Heart right ventricle (tissue), 16 donors: ENCODE data around the gene HSPA12A. TPM values are rescaled to one million over a fixed set of nuclear protein-coding genes. Genes with fewer than 3 reads are reported as not detected.

Experiments
- ATAC-seq, 8 donors: fragments of 200-7000 bp; cut with Tn5 transposase; one replicate each; pipeline ENCODE4 v1.9.1; 2020; ENCODE audit warnings: mild to moderate bottlenecking in 8 of 8, moderate library complexity in 8 of 8, moderate number of reproducible peaks in 1 of 8
- DNase-seq, 2 donors: peaks; one replicate each; pipeline ENCODE4 v3.0.0-alpha.2; 2020
- H3K27ac ChIP-seq, 10 donors: fragments of 200-600 bp; sonication (generic) in 2 of 10; one replicate each; pipeline versions ENCODE4 v1.5.0 to v1.8.0; 2020 to 2022; ENCODE audit warnings: mild to moderate bottlenecking in 3 of 10
- H3K27me3 ChIP-seq, 7 donors: fragments of 200-600 bp; one replicate each; pipeline ENCODE4 v1.8.0; 2021 to 2022; ENCODE audit warnings: mild to moderate bottlenecking in 2 of 7
- H3K36me3 ChIP-seq, 9 donors: fragments of 200-600 bp; sonication (generic) in 1 of 9; one replicate each; pipeline versions ENCODE4 v1.5.0 to v1.8.0; 2020 to 2022; ENCODE audit warnings: mild to moderate bottlenecking in 2 of 9
- H3K4me1 ChIP-seq, 9 donors: fragments of 200-600 bp; sonication (generic) in 1 of 9; one replicate each; pipeline versions ENCODE4 v1.5.0 to v1.8.0; 2020 to 2022; ENCODE audit warnings: mild to moderate bottlenecking in 4 of 9
- H3K4me3 ChIP-seq, 10 donors: fragments of 200-600 bp; sonication (generic) in 2 of 10; one replicate each; pipeline versions ENCODE4 v1.5.0 to v1.8.0; 2020 to 2022; ENCODE audit warnings: mild to moderate bottlenecking in 7 of 10, moderate library complexity in 2 of 10
- H3K9me3 ChIP-seq, 11 donors: fragments of 200-600 bp in 10 of 11; sonication (generic) in 2 of 11; one replicate each; pipeline versions ENCODE4 v1.5.0 to v1.8.0; 2013 to 2022; ENCODE audit warnings: mild to moderate bottlenecking in 2 of 11, control low read depth in 1 of 11, moderate library complexity in 1 of 11
- CTCF ChIP-seq, 9 donors: fragments of 200-600 bp; sonication (generic) in 2 of 9; IDR thresholded peaks; one replicate each; pipeline versions ENCODE4 v1.5.0 to v1.8.0; 2021 to 2022; ENCODE audit warnings: antibody characterized with exemption in 9 of 9, mild to moderate bottlenecking in 5 of 9, moderate library complexity in 1 of 9
- WGBS, 2 donors: extraction: QIAGEN DNeasy Blood & Tissue Kit; methylation state at CpG; one replicate each; pipeline ENCODE4 v1.1.7; 2013; ENCODE audit warnings: inconsistent platforms in 1 of 2; 5-methylcytosine and 5-hydroxymethylcytosine counted together
- intact Hi-C, 10 donors: fragments of 100-400 bp; cut with DNase I; formaldehyde crosslinking; loops; one replicate each; pipeline versions ENCODE4 v1.11.1 to v1.14.2; 2022
- polyA plus RNA-seq, 2 donors: library from polyadenylated mRNA; stranded (reverse); fragments of 200-250 nt; gene quantifications; one replicate each; pipeline ENCODE4 v1.2.3, GENCODE V29; 2013
- total RNA-seq, 10 donors: library from RNA; stranded (reverse); fragmentation: NEBNext Ultra II Directional in 3 of 10; extraction: Animal tissue kit (Norgen Biotek cat#: 25700) in 3 of 10; gene quantifications; one replicate each; pipeline versions ENCODE4 v1.2.1 to v1.2.4, GENCODE V29; 2021 to 2023
- donor health status: Arrhythmogenic right ventricular cardiomyopathy.
- donor health status: ischemic (EF 13 %, LVEDD 7.1; RV severe dilation, severe dysfunction).
- donor health status: healthy with polysubstance abuse.
- donor health status: DM: no; HTN: yes; CAD: no.
- donor health status: DM: no; HTN: no; CAD: no.
- donor health status: ischemic (EF 25% LVEDD 6.9; RV normal size, moderate dysfunction).
- donor health status: ischemic (EF 25% LVEDD 5.7; RV mildly dilated, moderate dysfunction).
- donor health status: healthy.
- donor health status: DM: yes; HTN: yes; CAD: no.
- donor health status: Ischemic cardiomyopathy.
- donor health status: ischemic (EF 35%, LVEDD 5.7; RV mildly dilated, moderate dysfunction).
- donor health status: nonischemic (EF 11% LVEDD 7.7; RV severe dilation, severe dysfunction).
- donor health status: DM: yes; HTN: yes; CAD: no.
- donor health status: PGD.
- donor health status: ischemic (EF 29% LVEDD 5.4; RV normal size, mild dysfunction).
- donor health status: nonischemic (EF 23%, LVEDD 6.1; RV moderate dilation, normal function).

Gene HSPA12A
- total and polyA plus RNA-seq, 12 donors: 5.1 to 18.1 (median 10.2) TPM

GRCh38 chr10:116766837-116767634, 24.7 kb upstream of the HSPA12A start:
- H3K4me1 ChIP-seq: peaks cover 0 to 44% (median 17%) of the 10 kb centered on the region in 9 donors
- peak in 1 of 2 donors; percentile 36 for DNase-seq
- intact Hi-C loops: no loop called here
- H3K9me3 ChIP-seq: peaks cover 0 to 9% (median 5%) of the 10 kb centered on the region in 11 donors
- no peak for TF ChIP-seq CTCF (IDR thresholded peaks at IDR 0.05)
- H3K27me3 ChIP-seq: peaks cover 0 to 16% (median 3%) of the 10 kb centered on the region in 7 donors
- no peak overlapping the region for H3K4me3 ChIP-seq
- 43 to 47% methylated on average over 13 of the region's 13 CpGs for whole genome bisulfite sequencing, 2 donors
- no peak overlapping the region for H3K27ac ChIP-seq
- ATAC-seq: peak in 6 of 8 donors; percentile 7 to 65 (median 29)
- no peaks in the 10 kb centered on the region for H3K36me3 ChIP-seq

- H3K27ac ChIP-seq: no peak overlapping the region
- no peaks in the 10 kb centered on the region for H3K36me3 ChIP-seq
- DNase-seq (no peak), ATAC-seq (no peak)
- WGBS, 2 donors: 81% methylated on average over 5 of the region's 5 CpGs
- TF ChIP-seq CTCF (IDR thresholded peaks at IDR 0.05): no peak
- H3K4me1 ChIP-seq: peaks cover 0 to 37% (median 16%) of the 10 kb centered on the region in 9 donors
- no peak overlapping the region for H3K4me3 ChIP-seq
- H3K27me3 ChIP-seq: peaks cover 0 to 16% (median 3%) of the 10 kb centered on the region in 7 donors
- intact Hi-C loops: no loop called here
- peaks cover 0 to 9% (median 5%) of the 10 kb centered on the region in 11 donors for H3K9me3 ChIP-seq
These were observed 24.0 kb upstream of the HSPA12A start for GRCh38 chr10:116766241-116766827.

GRCh38 chr10:116765648-116766081, 23.3 kb upstream of the HSPA12A start:
- H3K36me3 ChIP-seq: no peaks in the 10 kb centered on the region
- H3K9me3 ChIP-seq: peaks cover 0 to 9% (median 5%) of the 10 kb centered on the region in 11 donors
- intact Hi-C loops: no loop called here
- H3K4me1 ChIP-seq: peaks cover 0 to 30% (median 12%) of the 10 kb centered on the region in 9 donors
- DNase-seq (no peak), ATAC-seq (no peak)
- H3K27ac ChIP-seq: no peak overlapping the region
- H3K4me3 ChIP-seq: no peak overlapping the region
- peak in 4 of 9 donors; percentile 13 to 34 (median 22) for TF ChIP-seq CTCF (IDR thresholded peaks at IDR 0.05)
- WGBS, 2 donors: 74 to 76% methylated on average over 10 of the region's 10 CpGs
- peaks cover 0 to 16% (median 3%) of the 10 kb centered on the region in 7 donors for H3K27me3 ChIP-seq

DNA sequence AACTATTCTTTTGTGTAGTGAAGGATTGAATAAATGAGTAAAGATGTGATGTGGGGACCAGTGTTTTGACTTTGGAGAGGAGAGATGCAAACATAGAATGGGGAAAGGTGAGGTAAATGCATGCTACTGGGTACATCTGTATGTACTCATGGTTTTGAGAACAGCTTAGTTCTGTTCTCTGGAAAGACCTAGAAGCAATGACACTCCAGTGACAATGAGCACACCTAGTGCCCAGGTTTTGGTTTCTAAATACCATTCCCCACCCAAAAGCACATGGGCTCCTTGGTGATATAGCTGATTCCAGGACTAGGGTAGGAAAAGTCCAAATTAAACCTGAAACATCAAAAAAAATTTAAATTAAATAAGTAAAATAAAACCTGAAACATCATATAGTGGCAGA, 22.6 kb upstream of the HSPA12A start:
- ATAC-seq (no peak), DNase-seq (no peak)
- Histone ChIP-seq H3K4me1 (peaks cover 0 to 29% (median 12%) of the 10 kb centered on the region in 9 donors), H3K4me3 (no peak overlapping the region), H3K27me3 (peaks cover 0 to 16% (median 3%) of the 10 kb centered on the region in 7 donors), H3K27ac (no peak overlapping the region), H3K36me3 (no peaks in the 10 kb centered on the region), H3K9me3 (peaks cover 0 to 9% (median 5%) of the 10 kb centered on the region in 11 donors)
- TF ChIP-seq CTCF (IDR thresholded peaks at IDR 0.05): no peak
- intact Hi-C loops: no loop called here
